GM12872 (cell line): Measurements from ENCODE around the gene TMEM89.

Source experiments
- CTCF ChIP-seq: IDR thresholded peaks from 3 replicates; pipeline ENCODE4 v1.5.1; 2011; ENCODE audit warnings: low read depth, mild to moderate bottlenecking, low read length, moderate library complexity; ENCODE audit not compliant: insufficient read depth

TMEM89 gene

GRCh38 chr3:48591886-48592518 is 29.6 kb downstream of the TMEM89 start:
- no peak for TF ChIP-seq CTCF

- no peak for TF ChIP-seq CTCF
Observed at GRCh38 chr3:48591436-48591835, 30.1 kb downstream of the TMEM89 start.

- TF ChIP-seq CTCF: no peak
Observed at GRCh38 chr3:48588230-48588629, 33.3 kb downstream of the TMEM89 start.

- TF ChIP-seq CTCF: no peak
Observed at GRCh38 chr3:48587686-48588085, 33.9 kb downstream of the TMEM89 start.

GRCh38 chr3:48585411-48585810 is 36.2 kb downstream of the TMEM89 start:
- no peak for TF ChIP-seq CTCF

GRCh38 chr3:48584836-48585235 is 36.7 kb downstream of the TMEM89 start:
- no peak for TF ChIP-seq CTCF

- no peak for TF ChIP-seq CTCF
Observed at GRCh38 chr3:48581621-48582481, 39.7 kb downstream of the TMEM89 start.
